Measurements from ENCODE around the gene EBF3.

EBF3 gene

GRCh38 chr10:129956876-129957673 is 7.0 kb downstream of the EBF3 start:
- TF ChIP-seq CTCF (conservative IDR thresholded peaks at IDR 0.05): no peak
- no peak overlapping the region for H3K27ac ChIP-seq

GRCh38 chr10:129956286-129956670 is 7.8 kb downstream of the EBF3 start:
- no peak for TF ChIP-seq CTCF (conservative IDR thresholded peaks at IDR 0.05)
- H3K27ac ChIP-seq: no peak overlapping the region

GRCh38 chr10:129955601-129956285 is 8.3 kb downstream of the EBF3 start:
- peak; percentile 13; the same call in 1 of the 2 replicates for TF ChIP-seq CTCF (conservative IDR thresholded peaks at IDR 0.05)

GRCh38 chr10:129954492-129955315 is 9.4 kb downstream of the EBF3 start:
- no peak for TF ChIP-seq CTCF (conservative IDR thresholded peaks at IDR 0.05)
- H3K27ac ChIP-seq: no peak overlapping the region

More at GRCh38 chr10:129955601-129956285, 8.3 kb downstream of the EBF3 start:
- no peak overlapping the region for H3K27ac ChIP-seq

- no peak for TF ChIP-seq CTCF (conservative IDR thresholded peaks at IDR 0.05)
These were observed 10.7 kb downstream of the EBF3 start for GRCh38 chr10:129953119-129954051.

GRCh38 chr10:129952378-129953118 is 11.5 kb downstream of the EBF3 start:
- no peak for TF ChIP-seq CTCF (conservative IDR thresholded peaks at IDR 0.05)
- H3K27ac ChIP-seq: no peak overlapping the region

More at GRCh38 chr10:129953119-129954051, 10.7 kb downstream of the EBF3 start:
- H3K27ac ChIP-seq: no peak overlapping the region
